BE2C (cell line): Measurements from ENCODE around the gene TMEM41A.
"Not testable (repeated sequence)": the region's sequence is repeated elsewhere in the genome, so short reads cannot be mapped to it uniquely, and the experiment has no call there.

Experiments
- DNase-seq: peaks from one replicate; pipeline ENCODE4 v3.0.0-alpha.2; 2020
- H3K27me3 ChIP-seq: fragments of 250-450 bp; sonication (Bioruptor Pico); 2 replicates; pipeline ENCODE4 v1.5.1; 2020; ENCODE audit warnings: mild to moderate bottlenecking
- H3K36me3 ChIP-seq: fragments of 250-450 bp; sonication (Bioruptor Pico); 2 replicates; pipeline ENCODE4 v1.5.1; 2020; ENCODE audit warnings: mild to moderate bottlenecking
- H3K4me1 ChIP-seq: fragments of 250-450 bp; sonication (Bioruptor Pico); 2 replicates; pipeline ENCODE4 v1.5.1; 2020
- H3K4me3 ChIP-seq: 2 replicates; pipeline ENCODE4 v1.5.1; 2011; ENCODE audit warnings: low read depth, low read length
- H3K9me3 ChIP-seq: fragments of 250-450 bp; sonication (Bioruptor Pico); 2 replicates; pipeline ENCODE4 v1.5.1; 2020
- CTCF ChIP-seq: IDR thresholded peaks from 2 replicates; pipeline ENCODE4 v1.5.1; 2012; ENCODE audit warnings: mild to moderate bottlenecking, low read depth, low read length

Gene TMEM41A

GRCh38 chr3:185484296-185484695 is 14.5 kb downstream of the TMEM41A start:
- Histone ChIP-seq H3K4me3 (no peak overlapping the region), H3K9me3 (no peaks in the 10 kb centered on the region), H3K27me3 (no peaks in the 10 kb centered on the region), H3K4me1 (peaks cover 3% of the 10 kb centered on the region; the same call in 1 of the 2 replicates), H3K36me3 (peaks cover 45% of the 10 kb centered on the region)
- no peak for TF ChIP-seq CTCF
- no peak for DNase-seq

GRCh38 chr3:185479373-185479945 is 19.4 kb downstream of the TMEM41A start:
- Histone ChIP-seq H3K36me3 (peaks cover 41% of the 10 kb centered on the region), H3K9me3 (no peaks in the 10 kb centered on the region), H3K4me3 (no peak overlapping the region), H3K4me1 (no peaks in the 10 kb centered on the region), H3K27me3 (no peaks in the 10 kb centered on the region)
- TF ChIP-seq CTCF = no peak
- DNase-seq = no peak

- Histone ChIP-seq H3K27me3 (no peaks in the 10 kb centered on the region), H3K4me1 (no peaks in the 10 kb centered on the region), H3K36me3 (peaks cover 56% of the 10 kb centered on the region), H3K9me3 (no peaks in the 10 kb centered on the region), H3K4me3 (no peak overlapping the region)
- TF ChIP-seq CTCF = no peak
- DNase-seq = no peak
Observed at GRCh38 chr3:185477316-185477715, 21.5 kb downstream of the TMEM41A start.

GRCh38 chr3:185474922-185475321 is 23.9 kb downstream of the TMEM41A start:
- not testable (repeated sequence) for H3K27me3 ChIP-seq, H3K4me3 ChIP-seq, H3K9me3 ChIP-seq, H3K4me1 ChIP-seq, DNase-seq
- H3K36me3 ChIP-seq = peaks cover 34% of the 10 kb centered on the region

GRCh38 chr3:185473290-185473815 is 25.5 kb downstream of the TMEM41A start:
- H3K4me3 ChIP-seq = no peak overlapping the region

GRCh38 chr3:185470323-185470722 is 28.5 kb downstream of the TMEM41A start:
- Histone ChIP-seq H3K36me3 (peaks cover 48% of the 10 kb centered on the region), H3K4me1 (no peaks in the 10 kb centered on the region), H3K4me3 (no peak overlapping the region), H3K27me3 (no peaks in the 10 kb centered on the region), H3K9me3 (no peaks in the 10 kb centered on the region)
- no peak for TF ChIP-seq CTCF
- no peak for DNase-seq

More at GRCh38 chr3:185473290-185473815, 25.5 kb downstream of the TMEM41A start:
- DNase-seq = no peak
- no peak for TF ChIP-seq CTCF
- Histone ChIP-seq H3K36me3 (peaks cover 36% of the 10 kb centered on the region), H3K27me3 (no peaks in the 10 kb centered on the region), H3K4me1 (no peaks in the 10 kb centered on the region), H3K9me3 (no peaks in the 10 kb centered on the region)
